NCI-H146 treated with DMSO at 0.1 percent for 48 hours (cell line): ENCODE measurements around the gene ANKRD39.

Source experiments
- DNase-seq: peaks from one replicate; lab custom pipeline; 2025; ENCODE audit not compliant: unreplicated experiment; lab: John Stamatoyannopoulos, UW

Gene ANKRD39

GRCh38 chr2:96859099-96859649 is 1.4 kb upstream of the ANKRD39 start:
- no peak for DNase-seq

- DNase-seq = peak; percentile 55
These were observed 795 bp downstream of the ANKRD39 start for GRCh38 chr2:96856776-96857666.

- DNase-seq = no peak
These were observed 4.5 kb downstream of the ANKRD39 start for GRCh38 chr2:96853321-96853720.

DNA sequence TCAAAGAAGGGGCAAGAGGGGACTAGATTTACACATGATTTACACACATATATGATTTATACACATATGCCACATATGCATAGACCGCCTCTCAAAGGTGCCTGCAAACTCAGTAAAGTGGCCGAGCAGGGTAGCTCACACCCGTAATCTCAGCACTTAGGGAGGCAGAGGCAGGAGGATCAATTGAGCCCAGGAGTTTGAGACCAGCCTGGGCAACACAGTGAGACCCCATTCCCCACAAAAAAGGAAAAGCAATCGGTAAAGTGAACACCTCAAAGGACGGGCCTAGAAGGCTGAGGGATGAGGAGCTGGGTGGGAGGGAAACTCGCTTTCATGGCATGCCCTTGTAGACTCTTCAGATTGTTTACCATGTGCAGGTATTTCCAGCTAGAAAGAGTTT is 5.1 kb downstream of the ANKRD39 start:
- no peak for DNase-seq

DNA sequence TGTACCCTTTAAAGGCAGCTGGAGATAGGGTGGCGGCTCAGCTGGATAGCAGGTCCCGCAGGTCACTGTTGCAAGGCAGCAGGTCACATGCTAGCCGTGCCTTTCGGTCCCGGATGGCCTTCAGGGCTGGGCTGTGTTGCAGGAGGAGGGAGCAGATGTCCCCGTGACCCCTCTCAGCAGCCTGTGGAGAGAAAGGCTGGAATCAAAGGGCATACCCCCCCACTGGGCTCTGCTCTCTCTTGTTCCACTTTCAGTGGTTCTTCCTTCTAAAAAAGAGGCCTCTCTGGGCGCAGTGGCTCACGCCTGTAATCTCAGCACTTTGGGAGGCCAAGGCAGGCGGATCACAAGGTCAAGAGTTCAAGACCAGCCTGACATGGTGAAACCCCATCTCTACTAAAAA is 9.6 kb downstream of the ANKRD39 start:
- DNase-seq = no peak

DNA sequence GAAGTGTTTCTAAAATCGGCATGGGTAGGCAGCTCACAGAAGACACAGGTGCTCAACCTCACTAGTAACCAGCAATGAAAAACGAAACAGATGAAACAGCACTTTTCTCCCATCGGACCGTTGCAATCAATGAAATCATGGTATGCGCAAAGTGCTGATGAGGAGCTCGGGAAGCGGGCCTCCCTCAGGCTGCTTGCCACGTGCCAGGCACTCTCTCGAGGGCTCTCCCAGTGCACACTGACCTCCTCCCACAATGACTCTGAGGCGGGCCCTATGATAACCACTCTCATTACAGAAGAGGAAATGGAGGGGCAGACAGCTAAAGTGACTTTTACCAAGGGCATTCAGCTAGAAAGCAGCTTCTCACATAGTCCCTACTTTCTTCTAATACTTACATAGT is 10.2 kb downstream of the ANKRD39 start:
- DNase-seq = no peak

- no peak for DNase-seq
These were observed 11.0 kb downstream of the ANKRD39 start for GRCh38 chr2:96846825-96847224.

DNA sequence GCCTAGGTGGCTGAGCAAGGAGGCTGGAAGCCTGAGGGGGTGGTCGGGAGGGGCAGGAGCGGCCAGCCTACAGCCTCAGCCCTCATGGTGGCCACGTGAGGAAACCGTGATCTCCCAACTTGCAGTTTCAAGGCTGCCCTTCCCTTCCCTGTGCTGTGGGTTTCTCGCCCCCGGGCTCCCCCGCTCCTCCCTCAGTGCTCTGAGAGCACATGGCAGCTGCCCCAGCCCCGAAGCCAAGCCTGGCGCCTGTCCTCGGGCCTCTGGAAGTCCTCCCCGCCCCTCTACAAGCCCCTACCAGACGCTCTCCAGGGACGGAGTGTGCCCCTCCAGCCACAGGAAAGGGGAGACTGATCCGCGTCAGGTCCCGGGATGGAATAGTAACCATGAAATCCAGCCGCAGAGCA is 13.4 kb downstream of the ANKRD39 start:
- no peak for DNase-seq

DNA sequence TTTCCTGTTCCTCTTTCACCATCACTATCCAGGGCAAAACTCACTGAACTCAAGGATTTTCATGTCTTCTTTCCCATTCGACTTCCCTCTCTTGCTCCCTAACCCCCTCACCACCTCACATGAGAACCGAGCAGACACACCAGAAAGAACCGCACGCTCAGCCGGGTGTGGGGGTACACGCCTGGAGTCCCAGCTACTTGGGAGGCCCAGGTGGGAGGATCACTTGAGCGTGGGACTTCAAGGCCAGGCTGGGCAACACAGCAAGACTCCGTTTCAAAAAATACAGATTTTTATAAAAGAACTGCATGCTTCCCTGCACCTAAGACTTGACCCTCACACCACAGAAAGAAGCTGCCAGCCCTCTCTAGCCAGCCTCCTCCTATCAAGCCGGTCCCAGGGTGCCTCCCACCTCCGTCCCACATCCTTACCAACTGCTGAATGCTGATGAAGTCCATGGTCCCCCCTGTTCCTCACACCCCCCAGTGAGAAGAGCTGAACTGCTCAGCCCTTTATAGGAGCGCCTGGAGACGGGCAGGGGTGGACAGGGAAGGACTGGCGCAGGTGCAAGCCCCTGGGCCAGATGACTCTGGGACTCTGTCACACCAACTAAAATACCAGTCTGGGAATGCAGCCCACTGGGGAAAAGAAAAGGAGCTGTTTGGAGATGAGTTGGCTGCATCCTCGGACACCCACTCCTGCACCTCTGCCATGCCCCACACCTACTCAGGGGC is 14.1 kb downstream of the ANKRD39 start, which contains the start of gene ANKRD23:
ANKRD23 (minus strand) TSS at position 484 of the 731 bp plus-strand sequence; CDS start at position 455, 29 bp downstream.
- no peak for DNase-seq

- DNase-seq = peak; percentile 75
These were observed 15.2 kb downstream of the ANKRD39 start for GRCh38 chr2:96842600-96842999.

DNA sequence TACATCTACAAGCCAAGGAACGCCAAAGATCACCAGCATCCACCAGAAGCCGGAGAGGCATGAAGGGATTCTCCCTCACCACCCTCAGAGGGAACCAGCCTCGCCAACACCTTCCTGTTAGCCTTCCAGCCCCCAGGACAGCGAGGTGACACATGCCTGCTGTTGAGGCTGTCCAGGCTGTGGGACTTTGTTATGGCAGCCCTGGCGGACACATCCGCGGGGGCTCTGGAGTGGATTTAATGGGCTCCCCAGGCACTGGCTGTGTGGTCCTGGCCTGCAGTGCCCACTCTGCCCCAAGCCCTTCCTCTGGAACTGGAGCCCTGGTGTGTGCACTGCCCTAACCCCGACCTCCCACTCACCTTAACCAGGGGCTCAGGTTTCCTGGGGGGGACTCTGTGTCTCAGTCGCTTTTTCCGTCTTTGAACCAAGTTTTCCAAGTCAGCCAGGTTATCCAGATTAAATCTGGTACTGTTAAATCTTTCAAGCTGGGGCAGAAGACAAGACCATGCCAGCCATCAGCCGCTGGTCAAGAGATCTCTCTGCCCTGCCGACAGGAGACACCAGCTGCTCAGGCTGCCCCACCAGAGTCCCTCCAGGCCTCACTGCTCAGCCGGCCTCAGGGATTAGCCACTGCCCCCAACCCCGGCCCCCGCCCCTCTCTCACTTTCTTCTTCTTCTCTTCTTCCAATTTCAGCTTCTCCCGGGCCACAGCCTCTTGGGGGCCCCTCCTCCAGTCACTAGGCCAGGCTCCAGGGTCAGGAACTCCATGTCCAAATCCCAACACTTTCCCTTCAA is 15.9 kb downstream of the ANKRD39 start:
- DNase-seq = no peak

DNA sequence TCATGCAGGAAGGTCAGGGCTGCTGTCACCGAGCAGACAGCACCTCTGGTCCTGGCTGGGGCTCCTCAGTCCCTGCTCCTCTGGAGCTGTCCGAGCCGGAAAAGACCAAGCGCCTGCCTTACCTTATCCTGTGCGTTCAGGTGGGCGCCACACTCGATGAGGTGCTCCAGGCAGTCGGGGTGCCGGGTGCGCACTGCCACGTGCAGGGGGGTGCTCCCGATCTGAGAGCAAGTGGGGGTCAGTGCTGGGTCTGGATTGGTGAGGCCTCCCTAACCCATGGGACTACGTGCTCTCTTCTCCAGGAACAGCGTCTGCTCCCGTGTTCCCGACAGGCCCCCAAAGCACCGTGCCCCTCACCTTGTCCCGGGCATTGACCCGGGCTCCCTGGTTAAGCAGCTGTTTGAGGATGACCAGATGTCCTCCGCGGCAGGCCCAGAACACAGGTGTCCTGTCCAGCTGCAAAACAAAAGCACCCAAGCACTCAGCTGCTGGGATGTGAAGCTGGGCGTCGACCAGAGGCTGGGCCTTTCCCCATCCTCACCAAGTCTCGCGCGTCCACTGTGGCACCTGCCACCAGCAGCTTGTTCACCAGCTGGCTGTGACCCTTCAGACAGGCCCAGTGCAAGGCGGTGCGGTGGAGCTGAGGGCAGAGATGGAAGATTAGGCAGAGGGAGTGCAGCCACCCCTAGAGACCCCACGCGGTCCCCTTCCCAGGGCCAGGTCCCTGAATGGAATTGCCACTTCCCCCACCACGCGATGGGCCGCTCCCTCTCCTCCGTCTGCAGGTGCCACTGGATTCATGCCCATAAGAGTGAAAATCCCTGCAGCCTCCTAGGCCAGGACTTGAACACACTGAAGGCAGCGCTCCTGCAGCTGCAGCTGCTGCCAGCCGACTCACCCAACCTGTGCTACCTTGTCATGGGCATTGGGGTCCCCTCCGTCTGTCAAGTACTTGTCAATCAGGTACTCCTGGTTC is 17.7 kb downstream of the ANKRD39 start:
- no peak for DNase-seq

DNA sequence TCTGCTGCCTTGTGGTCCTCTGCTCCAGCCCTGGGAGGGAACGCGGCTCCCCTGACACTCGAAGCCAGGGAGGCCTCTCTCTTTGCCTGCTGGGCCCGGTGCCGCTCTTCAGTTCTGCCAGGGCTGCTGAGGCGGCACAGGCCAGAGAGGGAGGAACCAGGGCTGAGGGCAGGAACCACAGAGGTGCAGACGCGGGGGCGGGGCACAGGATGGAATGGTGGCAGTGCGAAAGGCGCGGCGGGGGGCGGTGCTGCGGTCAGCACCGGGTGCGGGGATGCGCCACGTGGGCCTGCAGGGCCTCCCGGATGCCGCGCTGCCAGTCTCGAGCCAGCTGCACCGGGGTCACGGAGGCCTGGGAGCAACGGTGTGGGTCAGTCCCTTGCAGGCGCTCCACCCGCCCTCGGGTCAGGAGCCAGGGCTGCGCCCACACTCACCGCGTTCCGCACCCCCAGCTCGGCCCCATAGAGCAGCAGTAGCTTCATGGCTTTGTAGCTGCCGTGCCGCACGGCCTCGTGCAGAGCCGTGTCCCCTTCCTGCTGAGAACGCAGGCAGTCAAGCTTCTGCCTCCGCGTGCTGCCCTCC is 18.4 kb downstream of the ANKRD39 start:
- DNase-seq = no peak

DNA sequence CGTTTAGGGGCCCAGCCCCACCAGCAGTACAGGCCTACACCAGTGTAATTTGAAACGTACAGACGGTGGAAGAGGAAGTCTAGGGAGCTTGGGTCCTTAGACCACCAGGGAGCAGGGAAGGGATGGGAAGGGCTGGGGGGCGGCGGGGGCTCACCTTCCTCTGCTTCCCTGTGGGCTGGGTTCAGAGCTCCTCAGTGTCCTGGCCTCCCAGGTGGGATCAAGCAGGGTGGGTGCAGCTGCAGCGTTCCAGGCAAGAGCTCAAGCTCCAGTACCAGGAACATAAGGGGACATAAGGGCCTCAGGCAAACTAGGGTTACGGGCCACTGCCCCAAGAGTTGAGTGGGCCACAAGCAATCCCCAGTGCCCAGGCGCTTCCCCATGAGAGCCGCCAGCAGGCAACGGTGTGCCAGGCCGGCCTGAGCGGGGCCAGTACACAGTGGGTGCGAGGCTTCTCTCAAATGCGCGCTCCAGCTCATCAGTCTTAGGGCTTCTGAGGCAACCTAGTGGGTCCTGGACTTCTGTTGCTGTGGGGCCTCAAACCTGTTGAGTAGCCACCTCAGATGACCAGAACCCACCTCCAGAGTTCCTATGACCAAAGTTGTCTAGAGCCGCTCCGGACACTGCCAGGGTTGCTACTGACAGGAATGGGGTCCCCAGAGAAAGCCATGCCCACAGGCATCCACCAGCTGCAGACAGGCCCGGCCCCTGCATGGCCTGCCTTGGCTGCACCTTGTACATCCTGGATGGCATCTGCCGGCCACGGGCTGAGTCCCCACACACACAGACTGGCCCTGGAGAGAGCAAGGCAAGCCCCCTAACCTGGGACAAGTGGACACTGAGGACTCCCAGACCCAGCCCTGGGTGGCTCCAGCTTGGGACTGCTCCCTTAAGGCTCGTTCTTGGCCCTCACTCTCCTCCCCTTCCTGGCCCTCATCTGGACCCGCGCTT is 19.2 kb downstream of the ANKRD39 start:
- no peak for DNase-seq

DNA sequence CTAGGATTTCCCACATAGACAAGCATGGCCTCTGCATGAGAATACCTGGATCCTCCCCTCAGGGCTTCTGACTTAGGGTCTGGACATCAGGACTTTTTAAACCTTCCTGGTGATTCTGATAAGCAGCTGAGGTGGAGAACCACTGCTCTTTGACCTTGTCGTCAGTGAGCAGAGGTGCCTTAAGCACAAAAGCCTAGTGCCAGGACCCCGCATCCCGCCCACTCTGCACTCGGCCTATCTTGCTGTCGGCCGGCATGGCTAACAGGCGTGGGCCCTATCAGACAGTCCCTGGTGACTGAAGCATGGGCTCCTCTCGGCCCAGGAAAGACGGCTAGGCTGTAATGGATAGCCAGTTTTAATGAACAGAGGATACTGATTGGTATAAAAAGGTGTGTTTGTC is 20.2 kb downstream of the ANKRD39 start:
- DNase-seq = no peak

DNA sequence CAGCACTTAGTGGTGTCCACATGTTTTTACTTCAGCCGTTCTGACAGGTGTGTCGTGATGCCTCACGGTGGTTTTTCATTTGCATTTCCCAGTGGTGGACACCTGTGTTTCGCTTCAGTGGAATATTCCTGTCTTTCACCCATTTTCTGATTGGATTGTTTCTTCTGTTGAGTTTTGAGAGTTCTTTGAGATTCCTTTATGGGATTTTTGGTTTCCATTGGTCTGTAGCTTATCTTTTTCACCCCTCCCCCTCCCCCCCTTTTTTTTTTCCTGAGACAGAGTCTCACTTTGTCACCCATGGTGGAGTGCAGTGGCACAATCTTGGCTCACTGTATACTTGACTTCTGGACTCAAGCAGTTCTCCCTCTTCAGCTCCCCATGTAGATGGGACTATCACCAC is 22.0 kb downstream of the ANKRD39 start:
- DNase-seq = no peak

DNA sequence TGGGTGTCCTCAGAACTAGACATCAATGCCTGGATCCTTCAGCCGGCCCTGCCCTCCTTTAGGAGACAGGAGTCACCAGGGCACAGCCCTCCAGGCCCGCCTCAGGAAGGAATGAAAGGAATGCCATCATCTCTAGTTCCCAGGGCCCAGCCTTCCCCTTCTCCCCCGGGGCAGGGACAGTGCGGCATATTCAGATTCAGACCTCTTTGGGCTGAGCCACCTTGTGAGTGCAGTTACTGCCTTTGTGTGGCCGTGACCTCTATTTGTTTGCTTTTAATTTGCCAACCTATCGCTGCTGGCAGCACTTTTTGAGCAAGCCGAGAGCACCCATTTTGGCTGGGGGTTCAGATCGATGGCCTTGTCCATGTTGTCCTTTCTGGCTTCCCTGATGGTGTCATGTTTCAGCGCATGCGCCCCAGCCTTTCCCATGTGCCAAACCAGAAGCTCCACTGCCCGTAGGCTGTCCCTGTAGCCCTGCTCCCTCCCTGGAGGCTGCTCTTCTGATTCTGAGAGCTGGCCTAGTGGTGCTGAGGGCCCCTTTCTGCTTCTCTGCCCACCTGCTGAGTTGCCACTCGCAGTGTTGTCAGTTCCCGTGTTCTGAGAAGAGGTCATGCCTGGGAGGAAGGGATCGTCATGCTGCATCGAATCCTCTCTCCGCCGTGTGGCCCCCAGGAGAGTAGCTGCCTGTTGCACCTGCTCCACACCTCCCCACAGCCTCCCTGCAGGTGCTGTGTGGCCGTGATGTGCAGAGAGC is 24.9 kb downstream of the ANKRD39 start:
- DNase-seq = peak; percentile 95

- no peak for DNase-seq
These were observed 25.4 kb downstream of the ANKRD39 start for GRCh38 chr2:96832408-96832753.
